Effector CD8-positive, alpha-beta T cell (primary cell): ENCODE results near the gene LRP3.
"Not testable (repeated sequence)": the region's sequence is repeated elsewhere in the genome, so short reads cannot be mapped to it uniquely, and the experiment has no call there.

ENCODE experiments used
- DNase-seq: peaks from one replicate; lab custom pipeline; 2025; lab: John Stamatoyannopoulos, UW

Gene LRP3

GRCh38 chr19:33202546-33203507 is 8.7 kb downstream of the LRP3 start:
- no peak for DNase-seq

GRCh38 chr19:33203529-33203928 is 9.4 kb downstream of the LRP3 start:
- DNase-seq: no peak

GRCh38 chr19:33204136-33204973 is 10.2 kb downstream of the LRP3 start:
- DNase-seq: no peak

- DNase-seq: no peak
These were observed 11.0 kb downstream of the LRP3 start for GRCh38 chr19:33205110-33205509.

GRCh38 chr19:33205531-33206260 is 11.6 kb downstream of the LRP3 start:
- DNase-seq: no peak

GRCh38 chr19:33206261-33207039 is 12.3 kb downstream of the LRP3 start:
- DNase-seq: no peak

GRCh38 chr19:33207040-33207620 is 13.0 kb downstream of the LRP3 start:
- no peak for DNase-seq

GRCh38 chr19:33207903-33208302 is 13.8 kb downstream of the LRP3 start:
- no peak for DNase-seq

GRCh38 chr19:33208371-33208895 is 14.3 kb downstream of the LRP3 start:
- DNase-seq: no peak

- no peak for DNase-seq
These were observed 15.0 kb downstream of the LRP3 start for GRCh38 chr19:33208904-33209849.

GRCh38 chr19:33209850-33210230 is 15.7 kb downstream of the LRP3 start:
- DNase-seq: not testable (repeated sequence)

- DNase-seq: no peak
These were observed 16.3 kb downstream of the LRP3 start for GRCh38 chr19:33210266-33210940.

GRCh38 chr19:33211794-33212435 is 17.8 kb downstream of the LRP3 start:
- DNase-seq: no peak

- no peak for DNase-seq
These were observed 18.5 kb downstream of the LRP3 start for GRCh38 chr19:33212436-33213172.

- no peak for DNase-seq
These were observed 20.5 kb downstream of the LRP3 start for GRCh38 chr19:33214596-33214995.

- no peak for DNase-seq
These were observed 21.5 kb downstream of the LRP3 start for GRCh38 chr19:33215438-33216197.
